ENCODE data around the gene PRPF19.
A peak's percentile ranks its signal among the peaks of the same experiment; 100 is the strongest.

PRPF19 gene

GRCh38 chr11:60902625-60903024, 3.8 kb downstream of the PRPF19 start:
- no peak for DNase-seq

GRCh38 chr11:60900673-60901404, 5.5 kb downstream of the PRPF19 start:
- DNase-seq = no peak

GRCh38 chr11:60899977-60900376, 6.4 kb downstream of the PRPF19 start:
- DNase-seq = no peak

GRCh38 chr11:60899046-60899936, 7.1 kb downstream of the PRPF19 start:
- peak; percentile 40 for DNase-seq

GRCh38 chr11:60897496-60897895, 8.9 kb downstream of the PRPF19 start:
- no peak for DNase-seq

GRCh38 chr11:60895687-60896086, 10.7 kb downstream of the PRPF19 start:
- no peak for DNase-seq

GRCh38 chr11:60891103-60891741, 15.2 kb downstream of the PRPF19 start:
- DNase-seq = no peak

- no peak for DNase-seq
These were observed 15.7 kb downstream of the PRPF19 start for GRCh38 chr11:60890696-60891095.

GRCh38 chr11:60889869-60890311, 16.5 kb downstream of the PRPF19 start:
- DNase-seq = no peak

- DNase-seq = peak; percentile 51
These were observed 18.8 kb downstream of the PRPF19 start for GRCh38 chr11:60887556-60887955.

- DNase-seq = no peak
These were observed 25.6 kb downstream of the PRPF19 start for GRCh38 chr11:60880643-60881282.

GRCh38 chr11:60879971-60880588, 26.3 kb downstream of the PRPF19 start:
- DNase-seq = no peak

GRCh38 chr11:60879104-60879503, 27.3 kb downstream of the PRPF19 start:
- no peak for DNase-seq

GRCh38 chr11:60878245-60879101, 27.9 kb downstream of the PRPF19 start:
- DNase-seq = no peak

GRCh38 chr11:60876168-60876485, 30.3 kb downstream of the PRPF19 start:
- no peak for DNase-seq

GRCh38 chr11:60875366-60876167, 30.8 kb downstream of the PRPF19 start:
- no peak for DNase-seq

GRCh38 chr11:60874421-60875365, 31.7 kb downstream of the PRPF19 start:
- DNase-seq = no peak

- DNase-seq = no peak
These were observed 32.9 kb downstream of the PRPF19 start for GRCh38 chr11:60873533-60873932.

- no peak for DNase-seq
These were observed 33.3 kb downstream of the PRPF19 start for GRCh38 chr11:60872961-60873524.

Data from activated CD4-positive, alpha-beta T cell treated with anti-CD3 and anti-CD28 coated beads for 48 hours (primary cell).